Measurements from ENCODE around the gene TPO. TPM values are rescaled to one million over a fixed set of nuclear protein-coding genes. Genes with fewer than 3 reads are reported as not detected.
"Not testable (repeated sequence)": the region's sequence is repeated elsewhere in the genome, so short reads cannot be mapped to it uniquely, and the experiment has no call there.

The TPO gene
- total RNA-seq, 2 experiments from 2014 or later, result not detected

GRCh38 chr2:1491751-1492150, 78.5 kb downstream of the TPO start:
- H3K9me3 Mint-ChIP-seq (ENCODE audit: insufficient read depth), result no peaks in the 10 kb centered on the region
- DNase-seq (no peak), ATAC-seq (no peak)
- H3K4me3 Mint-ChIP-seq, result no peak overlapping the region
- ChIA-PET POLR2A (no interaction called here), CTCF (no interaction called here)
- H3K4me1 Mint-ChIP-seq (ENCODE audit: low read depth), result no peaks in the 10 kb centered on the region
- H3K27ac Mint-ChIP-seq, result no peak overlapping the region
- no peaks in the 10 kb centered on the region for H3K36me3 Mint-ChIP-seq (ENCODE audit: low read depth)
- no peaks in the 10 kb centered on the region for H3K27me3 Mint-ChIP-seq (ENCODE audit: low read depth)

- CTCF ChIA-PET; H3K27ac Mint-ChIP-seq; ATAC-seq; H3K27me3 Mint-ChIP-seq (ENCODE audit: low read depth); H3K4me3 Mint-ChIP-seq; H3K4me1 Mint-ChIP-seq (ENCODE audit: low read depth); H3K36me3 Mint-ChIP-seq (ENCODE audit: low read depth); H3K9me3 Mint-ChIP-seq (ENCODE audit: insufficient read depth); DNase-seq; POLR2A ChIA-PET: not testable (repeated sequence)
Observed at GRCh38 chr2:1492231-1492630, 79.0 kb downstream of the TPO start.

GRCh38 chr2:1492711-1493430, 79.6 kb downstream of the TPO start:
- no peaks in the 10 kb centered on the region for H3K36me3 Mint-ChIP-seq (ENCODE audit: low read depth)
- POLR2A ChIA-PET, result no interaction called here
- DNase-seq (no peak), ATAC-seq (no peak)
- no peak overlapping the region for H3K27ac Mint-ChIP-seq
- no peak overlapping the region for H3K4me3 Mint-ChIP-seq
- H3K9me3 Mint-ChIP-seq (ENCODE audit: insufficient read depth), result no peaks in the 10 kb centered on the region
- CTCF ChIA-PET, result no interaction called here
- H3K4me1 Mint-ChIP-seq (ENCODE audit: low read depth), result no peaks in the 10 kb centered on the region
- no peaks in the 10 kb centered on the region for H3K27me3 Mint-ChIP-seq (ENCODE audit: low read depth)

GRCh38 chr2:1493431-1494126, 80.3 kb downstream of the TPO start:
- Mint-ChIP-seq H3K27me3 (ENCODE audit: low read depth) (no peaks in the 10 kb centered on the region), H3K4me3 (no peak overlapping the region), H3K4me1 (ENCODE audit: low read depth) (no peaks in the 10 kb centered on the region), H3K9me3 (ENCODE audit: insufficient read depth) (no peaks in the 10 kb centered on the region), H3K36me3 (ENCODE audit: low read depth) (no peaks in the 10 kb centered on the region), H3K27ac (no peak overlapping the region)
- ATAC-seq (no peak), DNase-seq (no peak)
- ChIA-PET CTCF (no interaction called here), POLR2A (no interaction called here)

- Mint-ChIP-seq H3K4me1 (ENCODE audit: low read depth) (no peaks in the 10 kb centered on the region), H3K27me3 (ENCODE audit: low read depth) (no peaks in the 10 kb centered on the region), H3K4me3 (no peak overlapping the region), H3K27ac (no peak overlapping the region), H3K36me3 (ENCODE audit: low read depth) (no peaks in the 10 kb centered on the region), H3K9me3 (ENCODE audit: insufficient read depth) (no peaks in the 10 kb centered on the region)
- DNase-seq (no peak), ATAC-seq (no peak)
- ChIA-PET CTCF (no interaction called here), POLR2A (no interaction called here)
Observed at GRCh38 chr2:1494257-1494656, 81.0 kb downstream of the TPO start.

- no peak for ATAC-seq
- DNase-seq, result no peak
- Mint-ChIP-seq H3K27ac (no peak overlapping the region), H3K9me3 (ENCODE audit: insufficient read depth) (no peaks in the 10 kb centered on the region), H3K4me3 (no peak overlapping the region), H3K27me3 (ENCODE audit: low read depth) (no peaks in the 10 kb centered on the region), H3K36me3 (ENCODE audit: low read depth) (no peaks in the 10 kb centered on the region), H3K4me1 (ENCODE audit: low read depth) (no peaks in the 10 kb centered on the region)
- ChIA-PET POLR2A (no interaction called here), CTCF (no interaction called here)
Observed at GRCh38 chr2:1494906-1495305, 81.6 kb downstream of the TPO start.

GRCh38 chr2:1495676-1496358, 82.6 kb downstream of the TPO start:
- no peak for DNase-seq
- CTCF ChIA-PET, result no interaction called here
- Mint-ChIP-seq H3K36me3 (ENCODE audit: low read depth) (no peaks in the 10 kb centered on the region), H3K4me1 (ENCODE audit: low read depth) (no peaks in the 10 kb centered on the region), H3K9me3 (ENCODE audit: insufficient read depth) (no peaks in the 10 kb centered on the region), H3K27ac (no peak overlapping the region), H3K4me3 (no peak overlapping the region), H3K27me3 (ENCODE audit: low read depth) (no peaks in the 10 kb centered on the region)
- POLR2A ChIA-PET, result no interaction called here
- ATAC-seq, result no peak

- no peak for DNase-seq
- no peak overlapping the region for H3K27ac Mint-ChIP-seq
Observed at GRCh38 chr2:1496359-1496821, 83.1 kb downstream of the TPO start.

GRCh38 chr2:1497122-1497611, 83.9 kb downstream of the TPO start:
- Mint-ChIP-seq H3K4me3 (no peak overlapping the region), H3K36me3 (ENCODE audit: low read depth) (no peaks in the 10 kb centered on the region), H3K4me1 (ENCODE audit: low read depth) (no peaks in the 10 kb centered on the region), H3K27ac (no peak overlapping the region), H3K27me3 (ENCODE audit: low read depth) (no peaks in the 10 kb centered on the region), H3K9me3 (ENCODE audit: insufficient read depth) (no peaks in the 10 kb centered on the region)
- ChIA-PET POLR2A (no interaction called here), CTCF (no interaction called here)
- DNase-seq (no peak), ATAC-seq (no peak)

More at GRCh38 chr2:1496359-1496821, 83.1 kb downstream of the TPO start:
- H3K4me3 Mint-ChIP-seq, result no peak overlapping the region
- H3K9me3 Mint-ChIP-seq (ENCODE audit: insufficient read depth), result no peaks in the 10 kb centered on the region
- CTCF ChIA-PET, result no interaction called here
- POLR2A ChIA-PET, result no interaction called here
- H3K4me1 Mint-ChIP-seq (ENCODE audit: low read depth), result no peaks in the 10 kb centered on the region
- H3K27me3 Mint-ChIP-seq (ENCODE audit: low read depth), result no peaks in the 10 kb centered on the region
- no peak for ATAC-seq
- H3K36me3 Mint-ChIP-seq (ENCODE audit: low read depth), result no peaks in the 10 kb centered on the region

GRCh38 chr2:1498176-1498575, 84.9 kb downstream of the TPO start:
- Mint-ChIP-seq H3K9me3 (ENCODE audit: insufficient read depth) (no peaks in the 10 kb centered on the region), H3K4me3 (no peak overlapping the region), H3K4me1 (ENCODE audit: low read depth) (no peaks in the 10 kb centered on the region), H3K27ac (no peak overlapping the region), H3K36me3 (ENCODE audit: low read depth) (no peaks in the 10 kb centered on the region), H3K27me3 (ENCODE audit: low read depth) (no peaks in the 10 kb centered on the region)
- POLR2A ChIA-PET, result no interaction called here
- CTCF ChIA-PET, result no interaction called here
- DNase-seq (no peak), ATAC-seq (no peak)

GRCh38 chr2:1499033-1499795, 86.0 kb downstream of the TPO start:
- no peaks in the 10 kb centered on the region for H3K9me3 Mint-ChIP-seq (ENCODE audit: insufficient read depth)
- H3K27ac Mint-ChIP-seq, result no peak overlapping the region
- no peaks in the 10 kb centered on the region for H3K4me1 Mint-ChIP-seq (ENCODE audit: low read depth)
- no peak for ATAC-seq
- no peak overlapping the region for H3K4me3 Mint-ChIP-seq
- no peaks in the 10 kb centered on the region for H3K27me3 Mint-ChIP-seq (ENCODE audit: low read depth)
- CTCF ChIA-PET, result no interaction called here
- H3K36me3 Mint-ChIP-seq (ENCODE audit: low read depth), result no peaks in the 10 kb centered on the region
- POLR2A ChIA-PET, result interaction anchor here (0.6 kb wide), 1 partner anchor 312 kb away, joined by 3 read pairs; no protein-coding TSS in a partner anchor
- no peak for DNase-seq
